ENCODE results near the gene NPAS4. TPM values are rescaled to one million over a fixed set of nuclear protein-coding genes. Genes with fewer than 3 reads are reported as not detected.

The NPAS4 gene
- total and polyA plus RNA-seq, 2 of the 13 experiments (the other 11 are each of a cell fraction or from before 2014, with no cell fraction given) = not detected

GRCh38 chr11:66438504-66439466 lies 17.9 kb downstream of the NPAS4 start, which contains the start of gene MRPL11 (continued):
- TF ChIP-seq CEBPB (IDR thresholded peaks at IDR 0.05; ENCODE audit: borderline replicate concordance, low read depth, low read length) (no peak), ZNF770 (CRISPR knock-in tag; IDR thresholded peaks at IDR 0.05) (peak; percentile 31; the same call in 1 of the 2 replicates), ZC3H4 (CRISPR knock-in tag; IDR thresholded peaks at IDR 0.05; ENCODE audit: borderline replicate concordance) (no peak), KAT8 (CRISPR knock-in tag; IDR thresholded peaks at IDR 0.05) (peak; percentile 96), SAP130 (CRISPR knock-in tag; IDR thresholded peaks at IDR 0.05; ENCODE audit: low read depth) (peak; percentile 83), THAP9 (CRISPR knock-in tag; IDR thresholded peaks at IDR 0.05; ENCODE audit: borderline replicate concordance) (peak; percentile 91; the same call in 1 of the 2 replicates), HOXA7 (CRISPR knock-in tag; IDR thresholded peaks at IDR 0.05) (no peak), FOXK1 (CRISPR knock-in tag; IDR thresholded peaks at IDR 0.05; ENCODE audit: borderline replicate concordance, low read depth) (0 out of 2 replicates have a peak, but pooled peaks have one; percentile 54), HNRNPUL1 (IDR thresholded peaks at IDR 0.05; ENCODE audit: low read depth, low read length) (no peak), SMAD9 (CRISPR knock-in tag; IDR thresholded peaks at IDR 0.05) (0 out of 2 replicates have a peak, but pooled peaks have one; percentile 59), BCL3 (CRISPR knock-in tag; IDR thresholded peaks at IDR 0.05) (no peak), ATF1 (CRISPR knock-in tag; IDR thresholded peaks at IDR 0.05) (peak; percentile 51; the same call in 1 of the 2 replicates), ARID4A (CRISPR knock-in tag; IDR thresholded peaks at IDR 0.05; ENCODE audit: borderline replicate concordance) (peak; percentile 70), FOXK2 (IDR thresholded peaks at IDR 0.05) (0 out of 2 replicates have a peak, but pooled peaks have one; percentile 11), E2F5 (CRISPR knock-in tag; conservative IDR thresholded peaks at IDR 0.05) (peak; percentile 58; the same call in 1 of the 2 replicates)

Measured in HepG2 (cell line).